SU-DHL-6 (cell line): Measurements from ENCODE around the gene EEFSEC.

Experiments
- CTCF ChIP-seq: fragments of 200-600 bp; sonication (generic); IDR thresholded peaks from one replicate; pipeline ENCODE4 v1.5.1; 2017; ENCODE audit warnings: antibody characterized with exemption, mild to moderate bottlenecking, low read length, moderate library complexity; ENCODE audit not compliant: insufficient read depth, poor library complexity, severe bottlenecking
- EZH2phosphoT487 ChIP-seq: fragments of 200-600 bp; sonication (generic), shearing (Covaris generic); conservative IDR thresholded peaks from 2 replicates; pipeline ENCODE4 v1.6.1; 2018; ENCODE audit warnings: mild to moderate bottlenecking, antibody characterized with exemption, low read length, moderate library complexity, mixed read lengths

DNA sequence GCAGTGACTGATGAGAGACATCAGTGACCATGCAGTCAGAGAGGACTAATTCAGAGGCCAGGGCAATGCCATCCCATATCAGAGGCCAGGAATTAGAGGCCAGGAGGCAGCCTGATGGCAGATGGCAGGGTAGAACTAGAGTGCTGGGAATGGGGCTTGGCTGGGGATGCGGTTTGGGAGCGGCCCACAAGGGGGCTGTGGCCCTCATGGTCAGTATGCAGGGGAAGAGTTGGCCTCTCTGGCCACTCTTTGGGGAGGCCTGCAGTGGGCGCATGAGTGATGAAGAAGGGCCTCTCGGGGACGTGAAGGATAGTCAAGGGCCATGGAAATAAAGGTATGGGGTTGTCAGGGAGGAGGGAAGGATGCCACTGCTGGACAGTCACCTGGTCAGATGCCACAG lies 101.7 kb downstream of the EEFSEC start:
- no peak for TF ChIP-seq CTCF
- TF ChIP-seq EZH2phosphoT487, result no peak
